Suprapubic skin (tissue), 4 donors: ENCODE measurements around the gene RIMS1. TPM values are rescaled to one million over a fixed set of nuclear protein-coding genes. Genes with fewer than 3 reads are reported as not detected.

ENCODE experiments used
- DNase-seq, 2 donors: peaks; one replicate each; pipeline ENCODE4 v3.0.0-alpha.2; 2019; ENCODE audit warnings: low spot score in 2 of 2
- H3K27ac ChIP-seq: fragments of 200-600 bp; sonication (generic); one replicate; pipeline ENCODE4 v1.5.1; 2019
- H3K27me3 ChIP-seq: fragments of 200-600 bp; sonication (generic); one replicate; pipeline ENCODE4 v1.5.1; 2019
- H3K36me3 ChIP-seq: fragments of 200-600 bp; sonication (generic); one replicate; pipeline ENCODE4 v1.5.1; 2019
- H3K4me1 ChIP-seq: fragments of 200-600 bp; sonication (generic); one replicate; pipeline ENCODE4 v1.5.1; 2019
- H3K4me3 ChIP-seq: fragments of 200-600 bp; sonication (generic); one replicate; pipeline ENCODE4 v1.5.1; 2019; ENCODE audit warnings: mild to moderate bottlenecking
- H3K9me3 ChIP-seq: fragments of 200-600 bp; sonication (generic); one replicate; pipeline ENCODE4 v1.5.1; 2019
- CTCF ChIP-seq, 2 donors: fragments of 200-600 bp in 1 of 2; fragments of 450-650 bp in 1 of 2; sonication (generic) in 1 of 2; IDR thresholded peaks; one replicate each; pipeline ENCODE4 v1.5.1; 2016 to 2019; ENCODE audit warnings: antibody characterized with exemption in 2 of 2, mild to moderate bottlenecking in 1 of 2, moderate library complexity in 1 of 2
- EP300 ChIP-seq: sonication (generic); formaldehyde crosslinking; IDR thresholded peaks from one replicate; pipeline ENCODE4 v1.6.1; 2017; ENCODE audit warnings: antibody characterized with exemption
- POLR2A ChIP-seq, 2 donors: fragments of 450-650 bp; IDR thresholded peaks; one replicate each; pipeline ENCODE4 v1.6.1; 2017; ENCODE audit warnings: antibody characterized with exemption in 2 of 2, mild to moderate bottlenecking in 2 of 2, moderate library complexity in 2 of 2
- POLR2AphosphoS5 ChIP-seq, 3 donors: sonication (generic); formaldehyde crosslinking; IDR thresholded peaks; one replicate each; pipeline ENCODE4 v1.6.1; 2017; ENCODE audit warnings: antibody characterized with exemption in 3 of 3
- WGBS: methylation state at CpG from one replicate; pipeline ENCODE4 v1.1.5; 2018; 5-methylcytosine and 5-hydroxymethylcytosine counted together
- total RNA-seq, 4 donors: library from RNA; depleted of rRNA; stranded (reverse); fragments of >200 nt; gene quantifications; one replicate each; pipeline ENCODE4 v1.1.0, GENCODE V29; 2016

Gene RIMS1
- total RNA-seq, 4 donors from 2014 or later, result 2.9 to 9.7 (median 4.5) TPM

- Histone ChIP-seq H3K27ac (no peak overlapping the region), H3K4me3 (no peak overlapping the region), H3K4me1 (no peaks in the 10 kb centered on the region), H3K27me3 (no peaks in the 10 kb centered on the region), H3K9me3 (no peaks in the 10 kb centered on the region), H3K36me3 (no peaks in the 10 kb centered on the region)
- no peak for DNase-seq
- TF ChIP-seq CTCF (IDR thresholded peaks at IDR 0.05) (no peak), EP300 (no peak), POLR2AphosphoS5 (IDR thresholded peaks at IDR 0.05) (no peak), POLR2A (IDR thresholded peaks at IDR 0.05) (no peak)
Measured at GRCh38 chr6:72102561-72102960, 216.2 kb downstream of the RIMS1 start.

- TF ChIP-seq EP300, result no peak
- TF ChIP-seq POLR2AphosphoS5 (IDR thresholded peaks at IDR 0.05), result no peak
- no peak for TF ChIP-seq POLR2A (IDR thresholded peaks at IDR 0.05)
- no peak for TF ChIP-seq CTCF (IDR thresholded peaks at IDR 0.05)
- H3K4me3 ChIP-seq, result no peak overlapping the region
- WGBS, result 33% methylated on average over 2 of the region's 2 CpGs
- H3K9me3 ChIP-seq, result no peaks in the 10 kb centered on the region
- H3K27ac ChIP-seq, result no peak overlapping the region
- H3K4me1 ChIP-seq, result no peaks in the 10 kb centered on the region
- no peaks in the 10 kb centered on the region for H3K36me3 ChIP-seq
- no peak for DNase-seq
- H3K27me3 ChIP-seq, result no peaks in the 10 kb centered on the region
Measured at GRCh38 chr6:72111611-72112010, 225.3 kb downstream of the RIMS1 start.

DNA sequence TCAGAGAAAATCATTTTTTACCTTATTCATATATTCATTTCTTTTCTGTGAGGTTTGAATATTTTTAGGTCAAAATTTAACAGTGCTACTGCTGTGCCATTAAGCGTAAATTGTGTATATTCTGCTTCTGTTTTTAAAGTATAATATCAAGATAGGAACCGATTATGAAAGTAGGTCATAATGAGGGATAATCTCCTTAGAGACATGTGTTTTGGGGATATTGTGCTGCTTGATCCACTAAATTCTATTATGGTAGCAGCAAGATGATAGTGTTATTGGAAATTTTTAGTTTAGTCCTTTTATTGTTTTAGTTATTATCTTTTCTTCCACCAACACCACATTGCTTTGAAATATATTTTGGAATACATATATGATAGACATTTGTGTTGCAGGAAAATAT is 244.0 kb downstream of the RIMS1 start:
- no peaks in the 10 kb centered on the region for H3K9me3 ChIP-seq

DNA sequence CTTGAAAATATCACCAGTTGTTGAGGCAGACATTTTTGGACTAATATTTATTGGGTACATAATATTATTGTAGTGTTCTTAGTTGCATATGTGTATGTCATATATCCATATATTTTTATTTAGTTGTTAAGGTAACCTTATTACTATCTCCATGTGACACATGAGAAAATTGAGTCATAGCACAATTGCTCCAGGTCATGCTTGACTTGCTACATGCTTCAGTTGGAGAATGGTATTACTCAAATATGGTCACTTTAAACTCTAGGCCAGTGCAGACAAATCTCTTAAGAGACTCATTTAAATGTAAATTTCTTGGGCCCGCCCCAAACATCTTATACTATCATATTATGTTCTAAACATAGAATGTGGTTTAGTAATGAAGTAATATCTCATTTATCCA is 246.1 kb downstream of the RIMS1 start:
- no peak for DNase-seq
- TF ChIP-seq CTCF (IDR thresholded peaks at IDR 0.05) (no peak), POLR2A (IDR thresholded peaks at IDR 0.05) (no peak), EP300 (no peak), POLR2AphosphoS5 (IDR thresholded peaks at IDR 0.05) (no peak)
- 63% methylated on average over 1 of the region's 1 CpG for WGBS

More for the DNA sequence above, 244.0 kb downstream of the RIMS1 start:
- H3K4me1 ChIP-seq, result no peaks in the 10 kb centered on the region
- no peak for TF ChIP-seq POLR2AphosphoS5 (IDR thresholded peaks at IDR 0.05)
- TF ChIP-seq POLR2A (IDR thresholded peaks at IDR 0.05), result no peak
- no peak for TF ChIP-seq CTCF (IDR thresholded peaks at IDR 0.05)
- TF ChIP-seq EP300, result no peak
- DNase-seq, result no peak
- no peaks in the 10 kb centered on the region for H3K36me3 ChIP-seq
- H3K27ac ChIP-seq, result no peak overlapping the region
- H3K4me3 ChIP-seq, result no peak overlapping the region
- 87% methylated on average over 2 of the region's 2 CpGs for WGBS
- no peaks in the 10 kb centered on the region for H3K27me3 ChIP-seq

GRCh38 chr6:72132851-72133250 is 246.5 kb downstream of the RIMS1 start:
- Histone ChIP-seq H3K27ac (no peak overlapping the region), H3K9me3 (no peaks in the 10 kb centered on the region), H3K4me1 (no peaks in the 10 kb centered on the region), H3K36me3 (no peaks in the 10 kb centered on the region), H3K4me3 (no peak overlapping the region), H3K27me3 (no peaks in the 10 kb centered on the region)
- DNase-seq, result no peak
- no peak for TF ChIP-seq EP300
- TF ChIP-seq CTCF (IDR thresholded peaks at IDR 0.05), result no peak
- TF ChIP-seq POLR2A (IDR thresholded peaks at IDR 0.05), result no peak

More for the DNA sequence above, 246.1 kb downstream of the RIMS1 start:
- Histone ChIP-seq H3K9me3 (no peaks in the 10 kb centered on the region), H3K27me3 (no peaks in the 10 kb centered on the region), H3K4me3 (no peak overlapping the region), H3K4me1 (no peaks in the 10 kb centered on the region), H3K36me3 (no peaks in the 10 kb centered on the region), H3K27ac (no peak overlapping the region)
